H9 (cell line): Measurements from ENCODE around the gene MKNK2. TPM values are rescaled to one million over a fixed set of nuclear protein-coding genes. Genes with fewer than 3 reads are reported as not detected.
A peak's percentile ranks its signal among the peaks of the same experiment; 100 is the strongest.

ENCODE experiments used
- DNase-seq: peaks from one replicate; pipeline ENCODE4 v3.0.0-alpha.2; 2017
- H2AFZ ChIP-seq: one replicate; pipeline ENCODE4 v1.6.1; 2013; ENCODE audit warnings: mild to moderate bottlenecking, low read length, control low read depth, moderate library complexity
- H2AK5ac ChIP-seq: 2 replicates; pipeline ENCODE4 v1.6.1; 2013; ENCODE audit warnings: low read length, control low read depth, mixed read lengths; ENCODE audit not compliant: insufficient read length
- H2BK120ac ChIP-seq: one replicate; pipeline ENCODE4 v1.6.1; 2013; ENCODE audit warnings: low read depth, mild to moderate bottlenecking, low read length, control low read depth, inconsistent platforms; ENCODE audit not compliant: poor library complexity, severe bottlenecking
- H2BK12ac ChIP-seq: 2 replicates; pipeline ENCODE4 v1.6.1; 2013; ENCODE audit warnings: low read length, control low read depth, mixed read lengths, low read depth; ENCODE audit not compliant: insufficient read length
- H2BK15ac ChIP-seq: 2 replicates; pipeline ENCODE4 v1.6.1; 2013; ENCODE audit warnings: low read depth, low read length, control low read depth
- H2BK20ac ChIP-seq: one replicate; pipeline ENCODE4 v1.6.1; 2013; ENCODE audit warnings: low read depth, mild to moderate bottlenecking, low read length, control low read depth, inconsistent platforms; ENCODE audit not compliant: poor library complexity, severe bottlenecking
- H2BK5ac ChIP-seq: 2 replicates; pipeline ENCODE4 v1.6.1; 2013; ENCODE audit warnings: low read length, control low read depth, mixed read lengths; ENCODE audit not compliant: insufficient read length
- H3K14ac ChIP-seq: 2 replicates; pipeline ENCODE4 v1.6.1; 2013; ENCODE audit warnings: low read length, control low read depth; ENCODE audit not compliant: insufficient read depth
- H3K18ac ChIP-seq: 2 replicates; pipeline ENCODE4 v1.6.1; 2013; ENCODE audit warnings: low read depth, mild to moderate bottlenecking, mixed read lengths, low read length, control low read depth; ENCODE audit not compliant: insufficient read length
- H3K23ac ChIP-seq: 2 replicates; pipeline ENCODE4 v1.6.1; 2013; ENCODE audit warnings: low read length, control low read depth, mixed read lengths, low read depth; ENCODE audit not compliant: insufficient read length
- H3K23me2 ChIP-seq: 2 replicates; pipeline ENCODE4 v1.6.1; 2013; ENCODE audit warnings: low read depth, mild to moderate bottlenecking, mixed read lengths, low read length, control low read depth; ENCODE audit not compliant: insufficient read length, poor library complexity, severe bottlenecking
- H3K27ac ChIP-seq: 2 replicates; pipeline ENCODE4 v1.5.1; 2013; ENCODE audit warnings: low read length, control low read depth, mixed read lengths, low read depth; ENCODE audit not compliant: insufficient read length
- H3K27me3 ChIP-seq: 2 replicates; pipeline ENCODE4 v1.6.1; 2013; ENCODE audit warnings: low read length, control low read depth, inconsistent platforms; ENCODE audit not compliant: insufficient read depth
- H3K4ac ChIP-seq: 2 replicates; pipeline ENCODE4 v1.6.1; 2013; ENCODE audit warnings: low read depth, mild to moderate bottlenecking, control low read depth, inconsistent platforms, low read length, moderate library complexity
- H3K4me1 ChIP-seq: 2 replicates; pipeline ENCODE4 v1.6.1; 2013; ENCODE audit warnings: low read length, control low read depth, inconsistent platforms; ENCODE audit not compliant: insufficient read depth
- H3K4me2 ChIP-seq: 2 replicates; pipeline ENCODE4 v1.6.1; 2013; ENCODE audit warnings: low read length, control low read depth, mixed read lengths; ENCODE audit not compliant: insufficient read length, insufficient read depth
- H3K56ac ChIP-seq: 2 replicates; pipeline ENCODE4 v1.6.1; 2013; ENCODE audit warnings: low read depth, mild to moderate bottlenecking, mixed read lengths, low read length, control low read depth; ENCODE audit not compliant: insufficient read length
- H3K79me1 ChIP-seq: 2 replicates; pipeline ENCODE4 v1.6.1; 2013; ENCODE audit warnings: low read depth, mild to moderate bottlenecking, moderate library complexity, low read length, control low read depth, inconsistent platforms; ENCODE audit not compliant: insufficient read depth, poor library complexity, severe bottlenecking
- H3K79me2 ChIP-seq: 2 replicates; pipeline ENCODE4 v1.6.1; 2013; ENCODE audit warnings: low read length, control low read depth, inconsistent platforms; ENCODE audit not compliant: insufficient read depth
- H3K9ac ChIP-seq: 2 replicates; pipeline ENCODE4 v1.6.1; 2013; ENCODE audit warnings: low read length, control low read depth, mixed read lengths; ENCODE audit not compliant: insufficient read length; ENCODE audit errors: extremely low read depth
- H3K9me3 ChIP-seq: one replicate; pipeline ENCODE4 v1.6.1; 2013; ENCODE audit warnings: low read depth, low read length, inconsistent platforms; ENCODE audit not compliant: control insufficient read depth
- H3T11ph ChIP-seq: one replicate; pipeline ENCODE4 v1.6.1; 2013; ENCODE audit warnings: mild to moderate bottlenecking, low read length, control low read depth, inconsistent platforms
- H4K20me1 ChIP-seq: one replicate; pipeline ENCODE4 v1.6.1; 2013; ENCODE audit not compliant: control insufficient read depth, insufficient read length, insufficient read depth
- H4K5ac ChIP-seq: 2 replicates; pipeline ENCODE4 v1.6.1; 2013; ENCODE audit warnings: low read depth, mild to moderate bottlenecking, mixed read lengths, low read length, control low read depth; ENCODE audit not compliant: insufficient read length
- H4K8ac ChIP-seq: replicated peaks from 2 replicates; pipeline ENCODE4 v1.6.1; 2013; ENCODE audit warnings: low read length, control low read depth, mixed read lengths, low read depth; ENCODE audit not compliant: insufficient read length
- H4K91ac ChIP-seq: 2 replicates; pipeline ENCODE4 v1.6.1; 2013; ENCODE audit warnings: low read depth, mild to moderate bottlenecking, moderate library complexity, mixed read lengths, low read length, control low read depth; ENCODE audit not compliant: insufficient read length
- H3K27ac Mint-ChIP-seq, 3 experiments: 2 replicates in 2 of 3; 3 replicates in 1 of 3; pipeline ENCODE4 v1.8.0; 2020 to 2021; ENCODE audit warnings: mixed read lengths in 3 of 3, mild to moderate bottlenecking in 1 of 3, moderate library complexity in 1 of 3
- H3K27me3 Mint-ChIP-seq: 2 replicates; pipeline ENCODE4 v1.8.0; 2021; ENCODE audit warnings: low read depth, mild to moderate bottlenecking, moderate library complexity, mixed read lengths
- H3K36me3 Mint-ChIP-seq, 3 experiments: 2 replicates in 2 of 3; 3 replicates in 1 of 3; pipeline ENCODE4 v1.8.0; 2020 to 2021; ENCODE audit warnings: low read depth in 3 of 3, mixed read lengths in 3 of 3; ENCODE audit not compliant: insufficient read depth in 1 of 3
- H3K4me1 Mint-ChIP-seq, 2 experiments: 2 replicates each; pipeline ENCODE4 v1.8.0; 2020; ENCODE audit warnings: mixed read lengths in 2 of 2
- H3K4me3 Mint-ChIP-seq, 2 experiments: 2 replicates in 1 of 2; 3 replicates in 1 of 2; pipeline ENCODE4 v1.8.0; 2020 to 2021; ENCODE audit warnings: mild to moderate bottlenecking in 2 of 2, mixed read lengths in 2 of 2, moderate library complexity in 1 of 2
- H3K9me3 Mint-ChIP-seq, 2 experiments: 2 replicates in 1 of 2; 3 replicates in 1 of 2; pipeline ENCODE4 v1.8.0; 2020; ENCODE audit warnings: mild to moderate bottlenecking in 2 of 2, mixed read lengths in 2 of 2, moderate library complexity in 1 of 2
- CTCF ChIP-seq: fragments of 200-600 bp; sonication (generic); conservative IDR thresholded peaks from 3 replicates; pipeline ENCODE4 v1.8.0; 2021; ENCODE audit warnings: antibody characterized with exemption, mild to moderate bottlenecking
- WGBS: extraction: QIAGEN DNeasy Blood & Tissue Kit; methylation state at CpG from one replicate; pipeline ENCODE4 v1.1.7; 2013; ENCODE audit warnings: missing lambda C conversion rate, low lambda C conversion rate, mixed read lengths; ENCODE audit not compliant: insufficient read length; ENCODE audit errors: extremely low coverage; 5-methylcytosine and 5-hydroxymethylcytosine counted together
- total RNA-seq: library from RNA; stranded (reverse); gene quantifications from 2 replicates; pipeline ENCODE4 v1.2.1, GENCODE V29; 2021

MKNK2 gene
- total RNA-seq, 1 experiment from 2014 or later: 153 TPM

- H3K23me2 ChIP-seq: peaks cover 9% of the 10 kb centered on the region
- no peak overlapping the region for H4K91ac ChIP-seq
- no peak overlapping the region for H3K23ac ChIP-seq
- no peaks in the 10 kb centered on the region for H3K9me3 ChIP-seq
- peaks cover 5 to 9% of the 10 kb centered on the region in 2 experiments; a peak in 3 of 4 replicates for H3K4me1 Mint-ChIP-seq
- H2AK5ac ChIP-seq: no peak overlapping the region
- H4K20me1 ChIP-seq: no peaks in the 10 kb centered on the region
- no peak overlapping the region for H2BK5ac ChIP-seq
- TF ChIP-seq CTCF: no peak
- H3K27ac Mint-ChIP-seq: no peak overlapping the region
- H3K14ac ChIP-seq: peak overlapping the region; percentile 70
- H3K27ac ChIP-seq: no peak overlapping the region
- no peak overlapping the region for H3K56ac ChIP-seq
- H3K18ac ChIP-seq: no peak overlapping the region
- H3K36me3 Mint-ChIP-seq: peaks cover 0 to 4% (median 0%) of the 10 kb centered on the region in 3 experiments; a peak in 1 of 7 replicates
- no peak for DNase-seq
- no peak overlapping the region for H2BK20ac ChIP-seq
- H4K8ac ChIP-seq: no peak overlapping the region
- H3K9ac ChIP-seq: peak overlapping the region; percentile 17
- H3K4ac ChIP-seq: no peak overlapping the region
- H3T11ph ChIP-seq: no peak overlapping the region
- no peaks in the 10 kb centered on the region for H3K27me3 ChIP-seq
- peak overlapping the region; percentile 72 to 86 for H3K4me3 Mint-ChIP-seq
- H2BK15ac ChIP-seq: no peak overlapping the region
- H2BK120ac ChIP-seq: no peak overlapping the region
- H3K4me1 ChIP-seq: no peaks in the 10 kb centered on the region
- H3K27me3 Mint-ChIP-seq: no peaks in the 10 kb centered on the region
- WGBS: no CpG with 5 or more reads among the region's 49 CpGs
- H3K79me2 ChIP-seq: peaks cover 11% of the 10 kb centered on the region; the same call in 1 of the 2 replicates
- H3K9me3 Mint-ChIP-seq: no peaks in the 10 kb centered on the region
- no peak overlapping the region for H2BK12ac ChIP-seq
- peak overlapping the region; percentile 65 for H3K4me2 ChIP-seq
- H4K5ac ChIP-seq: no peak overlapping the region
- H2AFZ ChIP-seq: no peak overlapping the region
- H3K79me1 ChIP-seq: peaks cover 3% of the 10 kb centered on the region
Observed at GRCh38 chr19:2050349-2050990, 574 bp downstream of the MKNK2 start.
